RWPE2 (cell line): ENCODE measurements around the gene TBC1D10B.
"Not testable (repeated sequence)": the region's sequence is repeated elsewhere in the genome, so short reads cannot be mapped to it uniquely, and the experiment has no call there.

Experiments used
- ATAC-seq: fragments of 200-7000 bp; cut with Tn5 transposase; 3 replicates; pipeline ENCODE4 v1.9.1; 2021; ENCODE audit warnings: low read depth
- DNase-seq: peaks from one replicate; pipeline ENCODE4 v3.0.0-alpha.2; 2020; ENCODE audit warnings: low spot score
- H3K27ac ChIP-seq: fragments of 450-650 bp; 2 replicates; pipeline ENCODE4 v1.5.1; 2017; ENCODE audit warnings: mild to moderate bottlenecking; ENCODE audit not compliant: poor library complexity, severe bottlenecking
- H3K27me3 ChIP-seq: fragments of 250-450 bp; sonication (Bioruptor Pico); 2 replicates; pipeline ENCODE4 v1.5.1; 2021; ENCODE audit warnings: mild to moderate bottlenecking, moderate library complexity; ENCODE audit not compliant: insufficient read depth, poor library complexity, severe bottlenecking
- H3K36me3 ChIP-seq: fragments of 250-450 bp; sonication (Bioruptor Pico); 2 replicates; pipeline ENCODE4 v1.5.1; 2020; ENCODE audit warnings: low read depth, mild to moderate bottlenecking, moderate library complexity
- H3K4me1 ChIP-seq: fragments of 250-450 bp; sonication (Bioruptor Pico); 2 replicates; pipeline ENCODE4 v1.5.1; 2021; ENCODE audit warnings: mild to moderate bottlenecking, moderate library complexity; ENCODE audit not compliant: insufficient read depth, poor library complexity, severe bottlenecking
- H3K4me3 ChIP-seq: fragments of 250-450 bp; sonication (Bioruptor Pico); 2 replicates; pipeline ENCODE4 v1.5.1; 2021; ENCODE audit warnings: mild to moderate bottlenecking, moderate library complexity; ENCODE audit not compliant: severe bottlenecking
- H3K9me3 ChIP-seq: fragments of 250-450 bp; sonication (Bioruptor Pico); 2 replicates; pipeline ENCODE4 v1.5.1; 2021; ENCODE audit warnings: mild to moderate bottlenecking, moderate library complexity; ENCODE audit not compliant: severe bottlenecking
- CTCF ChIP-seq: fragments of 450-650 bp; IDR thresholded peaks from one replicate; pipeline ENCODE4 v1.5.1; 2017; ENCODE audit warnings: mild to moderate bottlenecking, moderate library complexity; ENCODE audit not compliant: poor library complexity, severe bottlenecking

The TBC1D10B gene

GRCh38 chr16:30346286-30346685, 24.0 kb downstream of the TBC1D10B start:
- H3K36me3 ChIP-seq = no peaks in the 10 kb centered on the region; the same call in 1 of the 2 replicates
- no peaks in the 10 kb centered on the region for H3K9me3 ChIP-seq
- TF ChIP-seq CTCF = no peak
- DNase-seq (no peak), ATAC-seq (no peak)
- H3K4me3 ChIP-seq = no peak overlapping the region
- no peaks in the 10 kb centered on the region for H3K4me1 ChIP-seq
- no peaks in the 10 kb centered on the region for H3K27me3 ChIP-seq
- H3K27ac ChIP-seq = no peak overlapping the region

GRCh38 chr16:30343491-30343820, 26.8 kb downstream of the TBC1D10B start:
- ATAC-seq, H3K4me3 ChIP-seq, DNase-seq, H3K27ac ChIP-seq, H3K27me3 ChIP-seq, H3K4me1 ChIP-seq, H3K9me3 ChIP-seq, H3K36me3 ChIP-seq: not testable (repeated sequence)

- no peak overlapping the region for H3K27ac ChIP-seq
- H3K27me3 ChIP-seq = no peaks in the 10 kb centered on the region
- no peak for DNase-seq
These were observed 27.4 kb downstream of the TBC1D10B start for GRCh38 chr16:30342751-30343490.

GRCh38 chr16:30341971-30342370, 28.3 kb downstream of the TBC1D10B start:
- H3K36me3 ChIP-seq, H3K27me3 ChIP-seq, ATAC-seq, H3K9me3 ChIP-seq, H3K4me3 ChIP-seq, H3K4me1 ChIP-seq, DNase-seq, H3K27ac ChIP-seq: not testable (repeated sequence)

More at GRCh38 chr16:30342751-30343490, 27.4 kb downstream of the TBC1D10B start:
- no peak overlapping the region for H3K4me3 ChIP-seq
- no peaks in the 10 kb centered on the region for H3K4me1 ChIP-seq
- no peaks in the 10 kb centered on the region for H3K36me3 ChIP-seq
- no peak for TF ChIP-seq CTCF
- H3K9me3 ChIP-seq = no peaks in the 10 kb centered on the region
- no peak for ATAC-seq

- Histone ChIP-seq H3K27ac (no peak overlapping the region), H3K36me3 (no peaks in the 10 kb centered on the region), H3K9me3 (no peaks in the 10 kb centered on the region), H3K27me3 (no peaks in the 10 kb centered on the region), H3K4me3 (no peak overlapping the region), H3K4me1 (no peaks in the 10 kb centered on the region)
- no peak for ATAC-seq
- no peak for DNase-seq
- TF ChIP-seq CTCF = no peak
These were observed 29.7 kb downstream of the TBC1D10B start for GRCh38 chr16:30340621-30341020.

GRCh38 chr16:30338715-30339114, 31.6 kb downstream of the TBC1D10B start:
- not testable (repeated sequence) for H3K27me3 ChIP-seq, DNase-seq, H3K36me3 ChIP-seq, H3K4me1 ChIP-seq, H3K27ac ChIP-seq, H3K4me3 ChIP-seq, H3K9me3 ChIP-seq, ATAC-seq

GRCh38 chr16:30337964-30338357, 32.3 kb downstream of the TBC1D10B start:
- not testable (repeated sequence) for H3K9me3 ChIP-seq, H3K4me1 ChIP-seq, H3K36me3 ChIP-seq, H3K27me3 ChIP-seq, DNase-seq, ATAC-seq, H3K4me3 ChIP-seq, H3K27ac ChIP-seq
